ENCODE measurements around the gene SH3BP5L. TPM values are rescaled to one million over a fixed set of nuclear protein-coding genes. Genes with fewer than 3 reads are reported as not detected.

The SH3BP5L gene
- total and polyA plus RNA-seq, 10 of the 15 experiments (the other 5 are each of a cell fraction or from before 2014, with no cell fraction given) = 1.1 to 22.8 (median 10.9) TPM

DNA sequence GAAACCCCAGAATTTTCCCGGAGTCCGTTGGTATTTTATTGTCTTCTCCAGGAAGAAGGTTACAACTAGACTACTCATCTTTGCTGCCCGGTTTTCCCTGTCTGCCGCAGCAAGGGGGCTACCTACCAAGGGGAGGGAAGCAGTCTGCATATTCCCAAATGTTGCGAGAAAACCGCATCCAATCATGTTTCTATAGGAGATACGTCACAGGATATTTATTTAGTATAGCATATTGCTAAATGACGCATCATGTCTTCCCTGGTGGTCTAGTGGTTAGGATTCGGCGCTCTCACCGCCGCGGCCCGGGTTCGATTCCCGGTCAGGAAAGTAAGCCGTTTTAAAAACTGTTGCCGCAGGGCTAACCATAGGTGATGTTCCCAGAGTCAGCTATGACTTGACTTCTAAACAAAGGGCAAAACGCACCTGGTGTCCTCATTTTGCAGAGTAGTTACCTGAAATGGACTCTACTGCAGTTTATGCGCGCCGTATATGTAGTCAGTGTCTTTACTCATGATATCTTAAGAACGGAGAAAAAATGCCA, 48.3 kb upstream of the SH3BP5L start (continued):
- TF ChIP-seq, protein P1, sequence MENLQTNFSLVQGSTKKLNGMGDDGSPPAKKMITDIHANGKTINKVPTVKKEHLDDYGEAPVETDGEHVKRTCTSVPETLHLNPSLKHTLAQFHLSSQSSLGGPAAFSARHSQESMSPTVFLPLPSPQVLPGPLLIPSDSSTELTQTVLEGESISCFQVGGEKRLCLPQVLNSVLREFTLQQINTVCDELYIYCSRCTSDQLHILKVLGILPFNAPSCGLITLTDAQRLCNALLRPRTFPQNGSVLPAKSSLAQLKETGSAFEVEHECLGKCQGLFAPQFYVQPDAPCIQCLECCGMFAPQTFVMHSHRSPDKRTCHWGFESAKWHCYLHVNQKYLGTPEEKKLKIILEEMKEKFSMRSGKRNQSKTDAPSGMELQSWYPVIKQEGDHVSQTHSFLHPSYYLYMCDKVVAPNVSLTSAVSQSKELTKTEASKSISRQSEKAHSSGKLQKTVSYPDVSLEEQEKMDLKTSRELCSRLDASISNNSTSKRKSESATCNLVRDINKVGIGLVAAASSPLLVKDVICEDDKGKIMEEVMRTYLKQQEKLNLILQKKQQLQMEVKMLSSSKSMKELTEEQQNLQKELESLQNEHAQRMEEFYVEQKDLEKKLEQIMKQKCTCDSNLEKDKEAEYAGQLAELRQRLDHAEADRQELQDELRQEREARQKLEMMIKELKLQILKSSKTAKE (IDR thresholded peaks at IDR 0.05; ENCODE audit: low read depth, poor library complexity, severe bottlenecking) = peak; percentile 95
- TF ChIP-seq IKZF2 (IDR thresholded peaks at IDR 0.05) (peak; percentile 99), CREM (IDR thresholded peaks at IDR 0.05; ENCODE audit: low read depth) (peak; percentile 92), HDGF (IDR thresholded peaks at IDR 0.05) (no peak), NR2F1 (conservative IDR thresholded peaks at IDR 0.05) (0 out of 2 replicates have a peak, but pooled peaks have one; percentile 32), ZNF217 (IDR thresholded peaks at IDR 0.05) (0 out of 2 replicates have a peak, but pooled peaks have one; percentile 56), ZNF207 (IDR thresholded peaks at IDR 0.05; ENCODE audit: borderline replicate concordance) (peak; percentile 77; the same call in 1 of the 2 replicates), TARDBP (IDR thresholded peaks at IDR 0.05; ENCODE audit: borderline replicate concordance) (peak; percentile 96), NFYB (IDR thresholded peaks at IDR 0.05; ENCODE audit: insufficient read depth, low read depth, low read length) (peak; percentile 47; the same call in 1 of the 2 replicates), IKZF1 (conservative IDR thresholded peaks at IDR 0.05) (peak; percentile 98), STAT1 (conservative IDR thresholded peaks at IDR 0.05) (no peak), NRF1 (conservative IDR thresholded peaks at IDR 0.05; ENCODE audit: low read depth, low read length) (no peak), MYC (IDR thresholded peaks at IDR 0.05; ENCODE audit: insufficient read depth, insufficient read length, insufficient replicate concordance, low read length, severe bottlenecking) (no peak), ZSCAN29 (IDR thresholded peaks at IDR 0.05) (peak; percentile 95), ASH2L (IDR thresholded peaks at IDR 0.05; ENCODE audit: borderline replicate concordance, low read depth) (no peak), YY1 (IDR thresholded peaks at IDR 0.05; ENCODE audit: low read depth, low read length) (peak; percentile 85)
- TF ChIP-seq, protein P2, sequence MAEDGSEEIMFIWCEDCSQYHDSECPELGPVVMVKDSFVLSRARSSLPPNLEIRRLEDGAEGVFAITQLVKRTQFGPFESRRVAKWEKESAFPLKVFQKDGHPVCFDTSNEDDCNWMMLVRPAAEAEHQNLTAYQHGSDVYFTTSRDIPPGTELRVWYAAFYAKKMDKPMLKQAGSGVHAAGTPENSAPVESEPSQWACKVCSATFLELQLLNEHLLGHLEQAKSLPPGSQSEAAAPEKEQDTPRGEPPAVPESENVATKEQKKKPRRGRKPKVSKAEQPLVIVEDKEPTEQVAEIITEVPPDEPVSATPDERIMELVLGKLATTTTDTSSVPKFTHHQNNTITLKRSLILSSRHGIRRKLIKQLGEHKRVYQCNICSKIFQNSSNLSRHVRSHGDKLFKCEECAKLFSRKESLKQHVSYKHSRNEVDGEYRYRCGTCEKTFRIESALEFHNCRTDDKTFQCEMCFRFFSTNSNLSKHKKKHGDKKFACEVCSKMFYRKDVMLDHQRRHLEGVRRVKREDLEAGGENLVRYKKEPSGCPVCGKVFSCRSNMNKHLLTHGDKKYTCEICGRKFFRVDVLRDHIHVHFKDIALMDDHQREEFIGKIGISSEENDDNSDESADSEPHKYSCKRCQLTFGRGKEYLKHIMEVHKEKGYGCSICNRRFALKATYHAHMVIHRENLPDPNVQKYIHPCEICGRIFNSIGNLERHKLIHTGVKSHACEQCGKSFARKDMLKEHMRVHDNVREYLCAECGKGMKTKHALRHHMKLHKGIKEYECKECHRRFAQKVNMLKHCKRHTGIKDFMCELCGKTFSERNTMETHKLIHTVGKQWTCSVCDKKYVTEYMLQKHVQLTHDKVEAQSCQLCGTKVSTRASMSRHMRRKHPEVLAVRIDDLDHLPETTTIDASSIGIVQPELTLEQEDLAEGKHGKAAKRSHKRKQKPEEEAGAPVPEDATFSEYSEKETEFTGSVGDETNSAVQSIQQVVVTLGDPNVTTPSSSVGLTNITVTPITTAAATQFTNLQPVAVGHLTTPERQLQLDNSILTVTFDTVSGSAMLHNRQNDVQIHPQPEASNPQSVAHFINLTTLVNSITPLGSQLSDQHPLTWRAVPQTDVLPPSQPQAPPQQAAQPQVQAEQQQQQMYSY (CRISPR knock-in tag; IDR thresholded peaks at IDR 0.05) = no peak
- TF ChIP-seq, protein P3, sequence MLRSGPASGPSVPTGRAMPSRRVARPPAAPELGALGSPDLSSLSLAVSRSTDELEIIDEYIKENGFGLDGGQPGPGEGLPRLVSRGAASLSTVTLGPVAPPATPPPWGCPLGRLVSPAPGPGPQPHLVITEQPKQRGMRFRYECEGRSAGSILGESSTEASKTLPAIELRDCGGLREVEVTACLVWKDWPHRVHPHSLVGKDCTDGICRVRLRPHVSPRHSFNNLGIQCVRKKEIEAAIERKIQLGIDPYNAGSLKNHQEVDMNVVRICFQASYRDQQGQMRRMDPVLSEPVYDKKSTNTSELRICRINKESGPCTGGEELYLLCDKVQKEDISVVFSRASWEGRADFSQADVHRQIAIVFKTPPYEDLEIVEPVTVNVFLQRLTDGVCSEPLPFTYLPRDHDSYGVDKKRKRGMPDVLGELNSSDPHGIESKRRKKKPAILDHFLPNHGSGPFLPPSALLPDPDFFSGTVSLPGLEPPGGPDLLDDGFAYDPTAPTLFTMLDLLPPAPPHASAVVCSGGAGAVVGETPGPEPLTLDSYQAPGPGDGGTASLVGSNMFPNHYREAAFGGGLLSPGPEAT (IDR thresholded peaks at IDR 0.05; ENCODE audit: low read depth) = peak; percentile 96
- TF ChIP-seq, protein P4, sequence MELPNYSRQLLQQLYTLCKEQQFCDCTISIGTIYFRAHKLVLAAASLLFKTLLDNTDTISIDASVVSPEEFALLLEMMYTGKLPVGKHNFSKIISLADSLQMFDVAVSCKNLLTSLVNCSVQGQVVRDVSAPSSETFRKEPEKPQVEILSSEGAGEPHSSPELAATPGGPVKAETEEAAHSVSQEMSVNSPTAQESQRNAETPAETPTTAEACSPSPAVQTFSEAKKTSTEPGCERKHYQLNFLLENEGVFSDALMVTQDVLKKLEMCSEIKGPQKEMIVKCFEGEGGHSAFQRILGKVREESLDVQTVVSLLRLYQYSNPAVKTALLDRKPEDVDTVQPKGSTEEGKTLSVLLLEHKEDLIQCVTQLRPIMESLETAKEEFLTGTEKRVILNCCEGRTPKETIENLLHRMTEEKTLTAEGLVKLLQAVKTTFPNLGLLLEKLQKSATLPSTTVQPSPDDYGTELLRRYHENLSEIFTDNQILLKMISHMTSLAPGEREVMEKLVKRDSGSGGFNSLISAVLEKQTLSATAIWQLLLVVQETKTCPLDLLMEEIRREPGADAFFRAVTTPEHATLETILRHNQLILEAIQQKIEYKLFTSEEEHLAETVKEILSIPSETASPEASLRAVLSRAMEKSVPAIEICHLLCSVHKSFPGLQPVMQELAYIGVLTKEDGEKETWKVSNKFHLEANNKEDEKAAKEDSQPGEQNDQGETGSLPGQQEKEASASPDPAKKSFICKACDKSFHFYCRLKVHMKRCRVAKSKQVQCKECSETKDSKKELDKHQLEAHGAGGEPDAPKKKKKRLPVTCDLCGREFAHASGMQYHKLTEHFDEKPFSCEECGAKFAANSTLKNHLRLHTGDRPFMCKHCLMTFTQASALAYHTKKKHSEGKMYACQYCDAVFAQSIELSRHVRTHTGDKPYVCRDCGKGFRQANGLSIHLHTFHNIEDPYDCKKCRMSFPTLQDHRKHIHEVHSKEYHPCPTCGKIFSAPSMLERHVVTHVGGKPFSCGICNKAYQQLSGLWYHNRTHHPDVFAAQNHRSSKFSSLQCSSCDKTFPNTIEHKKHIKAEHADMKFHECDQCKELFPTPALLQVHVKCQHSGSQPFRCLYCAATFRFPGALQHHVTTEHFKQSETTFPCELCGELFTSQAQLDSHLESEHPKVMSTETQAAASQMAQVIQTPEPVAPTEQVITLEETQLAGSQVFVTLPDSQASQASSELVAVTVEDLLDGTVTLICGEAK (IDR thresholded peaks at IDR 0.05; ENCODE audit: borderline replicate concordance) = peak; percentile 81
